GM21390 (cell line): ENCODE measurements around the gene PKIG.
"Not testable (repeated sequence)": the region's sequence is repeated elsewhere in the genome, so short reads cannot be mapped to it uniquely, and the experiment has no call there.

ENCODE experiments used
- ATAC-seq: cut with Tn5 transposase; IDR thresholded peaks from one replicate; pipeline ENCODE4 v1.9.1; 2021; ENCODE audit not compliant: unreplicated experiment

Gene PKIG

GRCh38 chr20:44571362-44571988 is 10.9 kb upstream of the PKIG start:
- ATAC-seq: no peak

- ATAC-seq: no peak
Measured at GRCh38 chr20:44572551-44573500, 9.6 kb upstream of the PKIG start.

GRCh38 chr20:44573501-44573869 is 8.9 kb upstream of the PKIG start:
- ATAC-seq: no peak

- ATAC-seq: no peak
Measured at GRCh38 chr20:44574372-44574771, 8.0 kb upstream of the PKIG start.

- ATAC-seq: no peak
Measured at GRCh38 chr20:44576297-44576696, 6.1 kb upstream of the PKIG start.

- no peak for ATAC-seq
Measured at GRCh38 chr20:44579313-44580081, 2.9 kb upstream of the PKIG start.

GRCh38 chr20:44580581-44581268 is 1.7 kb upstream of the PKIG start:
- no peak for ATAC-seq

- ATAC-seq: no peak
Measured at GRCh38 chr20:44581515-44581914, 864 bp upstream of the PKIG start.

GRCh38 chr20:44583157-44583556 is 778 bp downstream of the PKIG start:
- ATAC-seq: no peak

- ATAC-seq: no peak
Measured at GRCh38 chr20:44584162-44584561, 1.8 kb downstream of the PKIG start.

GRCh38 chr20:44585057-44585963 is 2.9 kb downstream of the PKIG start:
- ATAC-seq: no peak

GRCh38 chr20:44586289-44586911 is 4.0 kb downstream of the PKIG start:
- peak; percentile 55 for ATAC-seq

- ATAC-seq: no peak
Measured at GRCh38 chr20:44587035-44587980, 4.9 kb downstream of the PKIG start.

- ATAC-seq: not testable (repeated sequence)
Measured at GRCh38 chr20:44588321-44588720, 5.9 kb downstream of the PKIG start.

GRCh38 chr20:44589537-44589936 is 7.2 kb downstream of the PKIG start:
- no peak for ATAC-seq

GRCh38 chr20:44590980-44591778 is 8.8 kb downstream of the PKIG start:
- ATAC-seq: no peak

- no peak for ATAC-seq
Measured at GRCh38 chr20:44592366-44592765, 10.0 kb downstream of the PKIG start.

- ATAC-seq: no peak
Measured at GRCh38 chr20:44593751-44594150, 11.4 kb downstream of the PKIG start.
